Ecto neural progenitor cell (in vitro differentiated cells): ENCODE measurements around the gene METRN.

Experiments
- DNase-seq: peaks from one replicate; pipeline ENCODE4 v3.0.0-alpha.2; 2018; ENCODE audit warnings: low spot score

Gene METRN

GRCh38 chr16:714558-715476 is at the start of gene METRN:
TSS of gene METRN (plus strand) at chr16:715118. CDS start at chr16:715290, 172 bp downstream.
- peak; percentile 95 for DNase-seq

DNA sequence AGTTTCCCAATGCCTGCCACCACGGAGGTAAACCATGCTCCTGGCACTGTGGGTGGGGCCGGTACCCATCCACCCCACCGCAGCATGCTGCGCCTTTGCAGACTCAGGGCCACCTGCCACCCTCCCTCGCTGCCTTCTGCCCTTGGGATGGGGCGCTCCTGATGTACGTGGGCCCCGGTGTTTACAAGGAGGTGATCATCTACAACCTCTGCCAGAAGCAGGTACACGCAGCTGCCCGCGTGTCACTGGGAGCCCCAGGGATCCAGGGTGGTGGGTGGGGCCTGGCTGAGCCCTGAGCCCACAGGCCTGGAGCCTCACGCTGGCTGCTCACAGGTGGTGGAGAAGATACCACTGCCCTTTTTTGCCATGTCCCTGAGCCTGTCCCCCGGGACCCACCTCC is 48.3 kb upstream of the METRN start:
- DNase-seq, result no peak

- DNase-seq, result no peak
These were observed 47.7 kb upstream of the METRN start for GRCh38 chr16:667113-667779.

GRCh38 chr16:667780-668518 is 47.0 kb upstream of the METRN start, which contains the start of gene RHOT2:
TSS of gene RHOT2 (plus strand) at chr16:668132. CDS start at chr16:668200, 68 bp downstream.
- peak; percentile 93 for DNase-seq

- no peak for DNase-seq
These were observed 46.3 kb upstream of the METRN start for GRCh38 chr16:668519-669171.

DNA sequence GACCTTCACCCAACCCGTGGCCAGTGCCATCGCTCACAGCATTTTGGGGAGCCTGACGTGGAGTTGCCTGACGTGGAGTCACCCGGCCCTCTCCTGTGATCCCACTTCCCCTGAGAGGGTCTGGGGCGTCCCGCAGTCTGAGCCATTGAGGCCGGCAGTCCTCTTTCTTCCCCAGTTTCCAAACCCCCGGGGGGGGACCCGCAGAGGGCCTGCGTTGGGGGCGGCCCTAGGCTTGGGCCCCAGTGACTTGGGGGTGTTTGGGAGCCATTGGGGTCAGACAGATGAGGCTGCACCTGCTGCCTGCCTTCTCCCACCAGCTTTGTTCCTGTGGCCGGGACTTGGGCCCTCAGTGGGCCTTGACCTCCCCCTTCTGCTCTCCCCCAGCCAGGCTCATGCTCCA is 45.3 kb upstream of the METRN start:
- DNase-seq, result no peak

- DNase-seq, result no peak
These were observed 44.2 kb upstream of the METRN start for GRCh38 chr16:670485-671352.

- DNase-seq, result no peak
These were observed 43.4 kb upstream of the METRN start for GRCh38 chr16:671353-672131.

- no peak for DNase-seq
These were observed 42.5 kb upstream of the METRN start for GRCh38 chr16:672371-672770.

GRCh38 chr16:672851-673250 is 42.1 kb upstream of the METRN start:
- DNase-seq, result no peak

- no peak for DNase-seq
These were observed 41.4 kb upstream of the METRN start for GRCh38 chr16:673399-673991.

- no peak for DNase-seq
These were observed 40.6 kb upstream of the METRN start for GRCh38 chr16:674214-674881.

GRCh38 chr16:674968-675883 is 39.7 kb upstream of the METRN start, which contains the start of gene RHBDL1:
TSS of gene RHBDL1 (plus strand) at chr16:675671. CDS start at chr16:675791, 120 bp downstream.
- DNase-seq, result peak; percentile 63

DNA sequence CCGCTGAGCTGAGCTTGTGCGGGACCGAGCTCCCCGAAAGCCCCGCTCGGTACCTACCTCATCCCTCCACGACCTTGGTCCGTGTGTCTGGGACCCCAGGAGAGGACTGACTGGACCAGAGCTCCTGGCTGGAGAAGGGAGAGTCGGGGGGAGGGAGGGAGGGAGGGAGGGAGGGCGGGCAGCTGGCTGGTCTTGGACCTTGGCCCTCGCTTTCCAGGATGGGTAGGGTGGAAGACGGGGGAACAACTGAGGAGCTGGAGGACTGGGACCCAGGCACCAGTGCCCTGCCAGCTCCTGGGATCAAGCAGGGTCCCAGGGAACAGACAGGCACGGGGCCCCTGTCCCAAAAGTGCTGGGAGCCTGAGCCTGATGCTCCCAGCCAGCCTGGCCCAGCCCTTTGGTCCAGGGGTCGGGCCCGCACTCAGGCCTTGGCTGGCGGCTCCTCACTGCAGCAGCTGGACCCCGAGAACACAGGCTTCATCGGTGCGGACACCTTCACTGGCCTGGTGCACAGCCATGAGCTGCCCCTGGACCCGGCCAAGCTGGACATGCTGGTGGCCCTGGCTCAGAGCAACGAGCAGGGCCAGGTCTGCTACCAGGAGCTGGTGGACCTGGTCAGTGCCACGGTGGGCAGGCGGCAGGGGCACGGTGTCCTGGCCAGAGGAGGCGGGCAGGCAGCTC is 38.9 kb upstream of the METRN start:
- no peak for DNase-seq

- no peak for DNase-seq
These were observed 38.4 kb upstream of the METRN start for GRCh38 chr16:676565-676902.

GRCh38 chr16:676913-677312 is 38.0 kb upstream of the METRN start:
- no peak for DNase-seq
